K562 (cell line): ENCODE measurements around the gene POLR1B. TPM values are rescaled to one million over a fixed set of nuclear protein-coding genes. Genes with fewer than 3 reads are reported as not detected.

ENCODE experiments used
- ATAC-seq: fragments of 200-7000 bp; cut with Tn5 transposase; 3 replicates; pipeline ENCODE4 v1.9.1; 2020; ENCODE audit warnings: moderate library complexity
- BruUV-seq: library from RNA; stranded (reverse); fragments of 400-500 nt; replicated peaks from 2 replicates; lab custom pipeline; 2021; lab: Mats Ljungman, UMichigan
- CTCF ChIA-PET: fragments of 300-600 bp; formaldehyde crosslinking; extraction: SDS; loops from one replicate; lab custom pipeline; 2021; ENCODE audit warnings: low intra/inter-chr PET ratio; lab: Yijun Ruan, JAX
- POLR2A ChIA-PET: fragments of 300-600, 350-650 bp; sonication (Branson Sonifier 250); formaldehyde crosslinking; extraction: SDS; loops from one replicate; lab custom pipeline; 2021; ENCODE audit warnings: antibody characterized with exemption, inconsistent platforms; lab: Yijun Ruan, JAX
- DNase-seq, 4 experiments: peaks; one replicate each; pipeline versions ENCODE4 v3.0.0 to v3.0.0-alpha.2; 2011 to 2018; ENCODE audit warnings: low spot score in 3 of 4, mixed read lengths in 3 of 4; ENCODE audit errors: extremely low read depth in 1 of 4
- FAIRE-seq: peaks from 2 replicates; lab custom pipeline; 2011; peaks lifted over from hg19 to GRCh38; lab: Jason Lieb, UNC
- H2AFZ ChIP-seq: 2 replicates; pipeline ENCODE4 v1.6.0; 2011; ENCODE audit warnings: low read depth, low read length, control low read depth, inconsistent platforms
- H3K27ac ChIP-seq: fragments of 200-600 bp; 3 replicates; pipeline ENCODE4 v1.8.0; 2011; ENCODE audit warnings: low read depth, mild to moderate bottlenecking, control low read depth, inconsistent platforms, low read length, moderate library complexity, mixed read lengths; ENCODE audit errors: extremely low read depth
- H3K27me3 ChIP-seq, 2 experiments: fragments of 300-600 bp in 1 of 2; 2 replicates in 1 of 2; 3 replicates in 1 of 2; pipeline versions ENCODE4 v1.6.0 to v1.8.0; 2011; ENCODE audit warnings: inconsistent platforms in 2 of 2, low read length in 2 of 2, mild to moderate bottlenecking in 1 of 2, mixed read lengths in 1 of 2, moderate library complexity in 1 of 2; ENCODE audit not compliant: control insufficient read depth in 2 of 2, insufficient read depth in 2 of 2
- H3K36me3 ChIP-seq: fragments of 300-600 bp; 3 replicates; pipeline ENCODE4 v1.8.0; 2011; ENCODE audit warnings: mild to moderate bottlenecking, low read length, inconsistent platforms; ENCODE audit not compliant: control insufficient read depth, insufficient read depth
- H3K4me1 ChIP-seq, 2 experiments: fragments of 200-600 bp in 1 of 2; replicated peaks in 1 of 2; 2 replicates in 1 of 2; 3 replicates in 1 of 2; pipeline versions ENCODE4 v1.5.1 to v1.8.0; 2011; ENCODE audit warnings: inconsistent platforms in 2 of 2, low read length in 2 of 2, mild to moderate bottlenecking in 1 of 2, mixed read lengths in 1 of 2, moderate library complexity in 1 of 2; ENCODE audit not compliant: control insufficient read depth in 2 of 2, insufficient read depth in 2 of 2
- H3K4me2 ChIP-seq: 2 replicates; pipeline ENCODE4 v1.6.1; 2011; ENCODE audit warnings: low read length, control low read depth, inconsistent platforms, mixed read lengths; ENCODE audit not compliant: insufficient read depth
- H3K4me3 ChIP-seq: fragments of 200-600 bp; sonication (generic), shearing (Covaris generic); 2 replicates; pipeline ENCODE4 v1.5.1; 2016; ENCODE audit warnings: control low read depth, inconsistent platforms
- H3K79me2 ChIP-seq: fragments of 200-600 bp; 3 replicates; pipeline ENCODE4 v1.8.0; 2011; ENCODE audit warnings: low read length, inconsistent platforms; ENCODE audit not compliant: control insufficient read depth, insufficient read depth
- H3K9ac ChIP-seq, 2 experiments: 2 replicates each; pipeline versions ENCODE4 v1.6.0 to v1.6.1; 2011; ENCODE audit warnings: low read depth in 2 of 2, low read length in 2 of 2, control low read depth in 1 of 2, inconsistent platforms in 1 of 2, mild to moderate bottlenecking in 1 of 2, mixed read lengths in 1 of 2; ENCODE audit not compliant: insufficient read depth in 1 of 2
- H3K9me1 ChIP-seq: one replicate; pipeline ENCODE4 v1.6.0; 2011; ENCODE audit warnings: inconsistent platforms, mild to moderate bottlenecking, low read length, moderate library complexity; ENCODE audit not compliant: control insufficient read depth, insufficient read depth
- H3K9me3 ChIP-seq: replicated peaks from 2 replicates; pipeline ENCODE4 v1.5.1; 2011; ENCODE audit warnings: low read depth, low read length, inconsistent platforms; ENCODE audit not compliant: control insufficient read depth, insufficient read depth
- H4K20me1 ChIP-seq: replicated peaks from 2 replicates; pipeline ENCODE4 v1.6.1; 2011; ENCODE audit warnings: low read length, inconsistent platforms, mixed read lengths; ENCODE audit not compliant: control insufficient read depth, insufficient read depth
- CXXC5 ChIP-seq: fragments of 250-450 bp; sonication (Bioruptor Pico); IDR thresholded peaks from 2 replicates; pipeline ENCODE4 v1.8.0; 2022; ENCODE audit warnings: inconsistent platforms, mild to moderate bottlenecking, moderate library complexity
- HDAC1 ChIP-seq, 2 experiments: fragments of 450-650 bp; IDR thresholded peaks; 2 replicates each; pipeline ENCODE4 v1.6.1; 2016 to 2017; ENCODE audit warnings: inconsistent platforms in 1 of 2, mild to moderate bottlenecking in 1 of 2, moderate library complexity in 1 of 2
- HLTF ChIP-seq: fragments of 450-650 bp; IDR thresholded peaks from 2 replicates; pipeline ENCODE4 v1.6.1; 2016
- NR2C2 ChIP-seq, 2 experiments: fragments of 200-800 bp in 1 of 2; sonication (Bioruptor generic) in 1 of 2; sonication (generic) in 1 of 2; formaldehyde crosslinking in 1 of 2; IDR thresholded peaks; 2 replicates each; pipeline versions ENCODE4 v1.6.1 to v1.8.0; 2016 to 2022; ENCODE audit warnings: mild to moderate bottlenecking in 1 of 2, missing compliant biosample characterization in 1 of 2, missing genetic modification characterization in 1 of 2, missing genetic modification reagents in 1 of 2
- RBM34 ChIP-seq: fragments of 200-400 bp; formaldehyde crosslinking; IDR thresholded peaks from 2 replicates; pipeline ENCODE4 v1.6.1; 2018; ENCODE audit warnings: low read length, borderline replicate concordance; ENCODE audit not compliant: insufficient read depth
- SLC30A9 ChIP-seq: fragments of 250-450 bp; sonication (Bioruptor Pico); IDR thresholded peaks from 2 replicates; pipeline ENCODE4 v1.8.0; 2022; ENCODE audit warnings: mild to moderate bottlenecking, moderate library complexity
- SREBF2 ChIP-seq: sonication (generic); formaldehyde crosslinking; IDR thresholded peaks from 2 replicates; pipeline ENCODE4 v1.4.0; 2020; ENCODE audit warnings: mild to moderate bottlenecking, missing genetic modification reagents
- SRSF1 ChIP-seq: fragments of 200-400 bp; formaldehyde crosslinking; IDR thresholded peaks from 2 replicates; pipeline ENCODE4 v1.6.1; 2017; ENCODE audit warnings: mild to moderate bottlenecking, low read depth, low read length, moderate library complexity
- ZFP30 ChIP-seq: fragments of 250-450 bp; sonication (Bioruptor Pico); IDR thresholded peaks from 2 replicates; pipeline ENCODE4 v1.8.0; 2022; ENCODE audit warnings: moderate library complexity, mild to moderate bottlenecking, inconsistent platforms, borderline replicate concordance
- ZKSCAN3 ChIP-seq: fragments of 250-450 bp; sonication (Bioruptor Pico); IDR thresholded peaks from 2 replicates; pipeline ENCODE4 v1.4.0; 2020
- ZNF124 ChIP-seq: sonication (generic); formaldehyde crosslinking; IDR thresholded peaks from 2 replicates; pipeline ENCODE4 v1.8.1; 2022; ENCODE audit warnings: missing genetic modification reagents
- ZNF217 ChIP-seq: sonication (generic); formaldehyde crosslinking; IDR thresholded peaks from 2 replicates; pipeline ENCODE4 v1.8.0; 2022; ENCODE audit warnings: mild to moderate bottlenecking, missing genetic modification reagents
- WGBS: fragments of 100-300 bp; shearing (Covaris generic); methylation state at CpG from one replicate; pipeline ENCODE4 v1.1.6; 2016; ENCODE audit warnings: low coverage, mixed read lengths; ENCODE audit not compliant: insufficient coverage; ENCODE audit errors: missing lambda C conversion rate; 5-methylcytosine and 5-hydroxymethylcytosine counted together
- in situ Hi-C: fragments of 300-500 bp; cut with MboI; formaldehyde crosslinking; loops from 4 replicates; pipeline ENCODE4 v1.15.0; 2018; ENCODE audit warnings: inconsistent platforms, mixed read lengths
- intact Hi-C: fragments of 100-400 bp; cut with micrococcal nuclease; formaldehyde crosslinking; loops from 2 replicates; pipeline ENCODE4 v1.14.2; 2022
- polyA plus RNA-seq, 8 experiments: library from polyadenylated mRNA; depleted of rRNA in 4 of 8; stranded (reverse) in 5 of 8; unstranded in 3 of 8; fragments of >200 nt; fragmentation: Nextera tagmentation in 2 of 8; fragmentation: Illumina TruSeq in 1 of 8; extraction: Ambion mirVana in 2 of 8; extraction: Trizol in 1 of 8; gene quantifications; 2 replicates each; pipeline versions ENCODE4 v1.2.1 to v1.2.3, GENCODE V29; 2011 to 2014; ENCODE audit warnings: inconsistent platforms in 1 of 8, missing spikeins in 1 of 8
- total RNA-seq, 7 experiments: library from RNA; depleted of rRNA in 6 of 7; stranded (reverse); fragments of >200 nt in 6 of 7; fragmentation: Illumina TruSeq in 2 of 7; extraction: Trizol in 2 of 7; gene quantifications; 2 replicates each; pipeline versions ENCODE4 v1.2.1 to v1.2.3, GENCODE V29; 2011 to 2021; ENCODE audit warnings: low replicate concordance in 1 of 7
- TF ChIP-seq, protein P1 (sequence below): fragments of 250-450 bp; sonication (Bioruptor Pico); IDR thresholded peaks from 2 replicates; pipeline ENCODE4 v1.4.0; 2020; ENCODE audit warnings: mild to moderate bottlenecking, moderate library complexity
- TF ChIP-seq, protein P2 (sequence below): fragments of 250-450 bp; sonication (Bioruptor Pico); IDR thresholded peaks from 2 replicates; pipeline ENCODE4 v1.4.0; 2020; ENCODE audit warnings: mild to moderate bottlenecking, moderate library complexity

Gene POLR1B
- total and polyA plus RNA-seq, 9 of the 15 experiments (the other 6 are each of a cell fraction or from before 2014, with no cell fraction given), result 19.8 to 55.1 (median 40.2) TPM

DNA sequence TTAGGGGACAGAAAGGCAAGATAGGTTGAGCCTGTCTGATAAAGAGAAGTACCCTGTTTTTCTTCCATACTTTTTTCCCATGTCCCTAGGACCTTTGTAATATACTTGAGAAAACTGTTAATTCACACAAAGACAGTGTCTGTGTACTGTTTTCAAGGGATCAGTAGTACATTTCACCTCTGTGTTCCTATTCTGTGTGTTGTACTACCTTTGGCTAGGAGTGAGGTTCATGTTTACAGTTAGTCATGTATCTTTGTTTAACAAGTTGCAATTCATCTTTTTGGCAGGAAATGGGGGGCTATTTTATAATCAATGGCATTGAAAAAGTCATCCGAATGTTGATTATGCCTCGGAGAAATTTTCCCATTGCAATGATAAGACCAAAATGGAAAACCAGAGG is 6.7 kb downstream of the POLR1B start:
- ChIA-PET CTCF (no interaction called here), POLR2A (no interaction called here)
- ATAC-seq (no peak), FAIRE-seq (no peak), DNase-seq (no peak)
- H2AFZ ChIP-seq, result no peak overlapping the region
- H3K36me3 ChIP-seq, result peaks cover 91% of the 10 kb centered on the region
- no peaks in the 10 kb centered on the region for H4K20me1 ChIP-seq
- H3K27me3 ChIP-seq, result no peaks in the 10 kb centered on the region
- no peak overlapping the region for H3K4me3 ChIP-seq
- no peak overlapping the region for H3K9ac ChIP-seq
- intact Hi-C loops (no loop called here), in situ Hi-C loops (no loop called here)
- no peaks in the 10 kb centered on the region for H3K9me3 ChIP-seq
- WGBS, result 100% methylated on average over 2 of the region's 2 CpGs
- peaks cover 0 to 1% of the 10 kb centered on the region in 2 experiments; a peak in 2 of 5 replicates for H3K4me1 ChIP-seq
- TF ChIP-seq SRSF1 (no peak), HLTF (no peak), RBM34 (no peak), HDAC1 (IDR thresholded peaks at IDR 0.05) (no peak), ZNF124 (CRISPR knock-in tag) (no peak), SREBF2 (CRISPR knock-in tag) (no peak), ZNF217 (CRISPR knock-in tag) (no peak), SLC30A9 (no peak), NR2C2 (CRISPR knock-in tag; IDR thresholded peaks at IDR 0.05) (no peak), NR2C2 (tag; IDR thresholded peaks at IDR 0.05) (no peak), ZKSCAN3 (no peak), CXXC5 (no peak), ZFP30 (no peak)
- TF ChIP-seq, protein P1, sequence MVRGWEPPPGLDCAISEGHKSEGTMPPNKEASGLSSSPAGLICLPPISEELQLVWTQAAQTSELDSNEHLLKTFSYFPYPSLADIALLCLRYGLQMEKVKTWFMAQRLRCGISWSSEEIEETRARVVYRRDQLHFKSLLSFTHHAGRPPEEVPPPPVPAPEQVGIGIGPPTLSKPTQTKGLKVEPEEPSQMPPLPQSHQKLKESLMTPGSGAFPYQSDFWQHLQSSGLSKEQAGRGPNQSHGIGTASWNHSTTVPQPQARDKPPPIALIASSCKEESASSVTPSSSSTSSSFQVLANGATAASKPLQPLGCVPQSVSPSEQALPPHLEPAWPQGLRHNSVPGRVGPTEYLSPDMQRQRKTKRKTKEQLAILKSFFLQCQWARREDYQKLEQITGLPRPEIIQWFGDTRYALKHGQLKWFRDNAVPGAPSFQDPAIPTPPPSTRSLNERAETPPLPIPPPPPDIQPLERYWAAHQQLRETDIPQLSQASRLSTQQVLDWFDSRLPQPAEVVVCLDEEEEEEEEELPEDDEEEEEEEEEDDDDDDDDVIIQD (CRISPR knock-in tag), result no peak
- TF ChIP-seq, protein P2, sequence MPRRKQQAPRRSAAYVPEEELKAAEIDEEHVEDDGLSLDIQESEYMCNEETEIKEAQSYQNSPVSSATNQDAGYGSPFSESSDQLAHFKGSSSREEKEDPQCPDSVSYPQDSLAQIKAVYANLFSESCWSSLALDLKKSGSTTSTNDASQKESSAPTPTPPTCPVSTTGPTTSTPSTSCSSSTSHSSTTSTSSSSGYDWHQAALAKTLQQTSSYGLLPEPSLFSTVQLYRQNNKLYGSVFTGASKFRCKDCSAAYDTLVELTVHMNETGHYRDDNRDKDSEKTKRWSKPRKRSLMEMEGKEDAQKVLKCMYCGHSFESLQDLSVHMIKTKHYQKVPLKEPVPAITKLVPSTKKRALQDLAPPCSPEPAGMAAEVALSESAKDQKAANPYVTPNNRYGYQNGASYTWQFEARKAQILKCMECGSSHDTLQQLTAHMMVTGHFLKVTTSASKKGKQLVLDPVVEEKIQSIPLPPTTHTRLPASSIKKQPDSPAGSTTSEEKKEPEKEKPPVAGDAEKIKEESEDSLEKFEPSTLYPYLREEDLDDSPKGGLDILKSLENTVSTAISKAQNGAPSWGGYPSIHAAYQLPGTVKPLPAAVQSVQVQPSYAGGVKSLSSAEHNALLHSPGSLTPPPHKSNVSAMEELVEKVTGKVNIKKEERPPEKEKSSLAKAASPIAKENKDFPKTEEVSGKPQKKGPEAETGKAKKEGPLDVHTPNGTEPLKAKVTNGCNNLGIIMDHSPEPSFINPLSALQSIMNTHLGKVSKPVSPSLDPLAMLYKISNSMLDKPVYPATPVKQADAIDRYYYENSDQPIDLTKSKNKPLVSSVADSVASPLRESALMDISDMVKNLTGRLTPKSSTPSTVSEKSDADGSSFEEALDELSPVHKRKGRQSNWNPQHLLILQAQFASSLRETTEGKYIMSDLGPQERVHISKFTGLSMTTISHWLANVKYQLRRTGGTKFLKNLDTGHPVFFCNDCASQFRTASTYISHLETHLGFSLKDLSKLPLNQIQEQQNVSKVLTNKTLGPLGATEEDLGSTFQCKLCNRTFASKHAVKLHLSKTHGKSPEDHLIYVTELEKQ (CRISPR knock-in tag), result no peak
- peaks cover 39% of the 10 kb centered on the region for H3K79me2 ChIP-seq
- H3K9me1 ChIP-seq, result no peaks in the 10 kb centered on the region
- no TSS peak for BruUV-seq
- no peak overlapping the region for H3K27ac ChIP-seq
- H3K4me2 ChIP-seq, result no peak overlapping the region
